ENCODE results near the gene TNIP2.
"Not testable (repeated sequence)": the region's sequence is repeated elsewhere in the genome, so short reads cannot be mapped to it uniquely, and the experiment has no call there.

TNIP2 gene

DNA sequence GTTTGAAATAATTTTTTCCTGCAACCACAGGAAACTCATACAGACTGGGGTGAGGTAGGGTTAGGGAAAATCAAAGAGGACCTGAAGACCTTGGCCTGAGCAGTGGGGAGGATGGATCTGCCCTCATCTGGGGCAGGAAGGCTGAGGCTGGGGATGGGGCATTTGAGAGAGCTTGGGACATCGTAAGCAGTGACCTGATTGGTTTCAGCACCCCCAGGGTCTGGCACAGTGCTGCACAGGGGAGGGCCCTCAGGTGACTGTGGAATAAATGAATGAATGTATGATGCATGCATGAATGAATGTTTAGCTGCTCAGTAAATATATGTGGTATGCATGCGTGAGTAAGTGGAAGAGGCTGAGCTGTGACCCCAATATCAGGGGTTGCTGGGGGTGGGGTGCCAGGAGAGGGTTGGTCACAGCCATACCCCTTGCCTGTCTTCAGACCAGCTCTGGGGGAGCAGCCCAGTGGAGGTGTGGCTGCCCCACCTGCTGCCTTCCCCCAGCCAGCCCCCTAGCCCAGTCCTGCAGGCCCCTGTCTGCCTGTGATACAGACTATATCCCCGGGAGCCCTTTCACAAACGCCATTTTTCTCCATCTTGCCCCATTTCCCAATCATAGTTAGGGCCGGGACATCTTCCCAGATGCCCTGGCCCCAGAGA is 11.0 kb upstream of the TNIP2 start:
- no peak for DNase-seq (ENCODE audit: low read depth)
- TF ChIP-seq, protein P1, sequence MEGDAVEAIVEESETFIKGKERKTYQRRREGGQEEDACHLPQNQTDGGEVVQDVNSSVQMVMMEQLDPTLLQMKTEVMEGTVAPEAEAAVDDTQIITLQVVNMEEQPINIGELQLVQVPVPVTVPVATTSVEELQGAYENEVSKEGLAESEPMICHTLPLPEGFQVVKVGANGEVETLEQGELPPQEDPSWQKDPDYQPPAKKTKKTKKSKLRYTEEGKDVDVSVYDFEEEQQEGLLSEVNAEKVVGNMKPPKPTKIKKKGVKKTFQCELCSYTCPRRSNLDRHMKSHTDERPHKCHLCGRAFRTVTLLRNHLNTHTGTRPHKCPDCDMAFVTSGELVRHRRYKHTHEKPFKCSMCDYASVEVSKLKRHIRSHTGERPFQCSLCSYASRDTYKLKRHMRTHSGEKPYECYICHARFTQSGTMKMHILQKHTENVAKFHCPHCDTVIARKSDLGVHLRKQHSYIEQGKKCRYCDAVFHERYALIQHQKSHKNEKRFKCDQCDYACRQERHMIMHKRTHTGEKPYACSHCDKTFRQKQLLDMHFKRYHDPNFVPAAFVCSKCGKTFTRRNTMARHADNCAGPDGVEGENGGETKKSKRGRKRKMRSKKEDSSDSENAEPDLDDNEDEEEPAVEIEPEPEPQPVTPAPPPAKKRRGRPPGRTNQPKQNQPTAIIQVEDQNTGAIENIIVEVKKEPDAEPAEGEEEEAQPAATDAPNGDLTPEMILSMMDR (IDR thresholded peaks at IDR 0.05; ENCODE audit: insufficient read depth, low read depth, low read length, missing control alignments) = no peak
- no peak overlapping the region for H3K4me3 ChIP-seq (ENCODE audit: low read length)

GRCh38 chr4:2765832-2766526 is 9.8 kb upstream of the TNIP2 start:
- DNase-seq (ENCODE audit: low read depth) = no peak
- TF ChIP-seq, protein P1 (IDR thresholded peaks at IDR 0.05; ENCODE audit: insufficient read depth, low read depth, low read length, missing control alignments) = no peak

DNA sequence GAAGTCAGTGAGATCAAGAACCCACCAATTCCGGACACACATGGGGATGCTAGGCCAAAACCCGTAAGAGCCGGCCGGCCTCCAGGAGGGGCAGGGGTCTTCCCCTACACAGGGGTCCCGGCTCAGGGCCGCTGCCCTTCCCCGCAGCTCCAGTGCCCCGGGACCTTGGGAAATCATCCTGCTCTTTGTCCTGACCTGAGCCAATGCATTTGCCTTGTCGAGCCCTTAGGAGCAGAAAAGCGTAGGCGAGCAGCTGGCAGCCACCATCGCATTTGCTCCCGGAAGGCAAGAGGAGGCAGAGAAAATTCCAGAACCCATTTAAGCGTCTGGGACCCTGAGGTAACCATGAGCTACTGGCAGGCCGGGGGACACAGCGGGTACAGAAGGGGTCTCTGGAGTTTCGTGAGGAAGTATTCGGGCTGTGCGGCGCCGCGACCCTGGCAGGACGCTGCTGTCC is 7.4 kb upstream of the TNIP2 start:
- H3K4me3 ChIP-seq (ENCODE audit: low read length) = peak overlapping the region; percentile 34
- TF ChIP-seq, protein P1 (IDR thresholded peaks at IDR 0.05; ENCODE audit: insufficient read depth, low read depth, low read length, missing control alignments) = no peak
- no peak for DNase-seq (ENCODE audit: low read depth)

More at GRCh38 chr4:2765832-2766526, 9.8 kb upstream of the TNIP2 start:
- no peak overlapping the region for H3K4me3 ChIP-seq (ENCODE audit: low read length)

- DNase-seq (ENCODE audit: low read depth); H3K4me3 ChIP-seq (ENCODE audit: low read length): not testable (repeated sequence)
Observed at GRCh38 chr4:2762486-2763370, 6.6 kb upstream of the TNIP2 start.

DNA sequence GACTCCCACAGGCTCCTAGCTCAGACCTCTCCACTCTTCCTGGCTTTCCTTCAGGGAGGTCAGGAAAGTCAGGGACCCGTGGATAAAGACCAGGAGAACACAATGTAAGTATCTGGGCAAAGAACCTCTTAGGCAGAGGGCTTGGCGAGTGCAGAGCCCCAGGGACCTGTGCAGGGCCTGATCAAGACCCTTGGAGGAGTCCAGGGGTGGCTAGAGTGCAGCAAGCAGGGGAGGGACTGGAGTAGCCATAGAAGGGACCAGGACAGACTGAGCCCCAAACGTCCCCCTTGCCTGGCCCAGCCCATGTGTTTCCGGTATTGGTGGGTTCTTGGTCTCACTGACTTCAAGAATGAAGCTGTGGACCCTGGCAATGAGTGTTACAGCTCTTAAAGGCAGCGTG is 5.9 kb upstream of the TNIP2 start:
- DNase-seq (ENCODE audit: low read depth) = no peak
- TF ChIP-seq, protein P1 (IDR thresholded peaks at IDR 0.05; ENCODE audit: insufficient read depth, low read depth, low read length, missing control alignments) = no peak
- H3K4me3 ChIP-seq (ENCODE audit: low read length) = no peak overlapping the region

DNA sequence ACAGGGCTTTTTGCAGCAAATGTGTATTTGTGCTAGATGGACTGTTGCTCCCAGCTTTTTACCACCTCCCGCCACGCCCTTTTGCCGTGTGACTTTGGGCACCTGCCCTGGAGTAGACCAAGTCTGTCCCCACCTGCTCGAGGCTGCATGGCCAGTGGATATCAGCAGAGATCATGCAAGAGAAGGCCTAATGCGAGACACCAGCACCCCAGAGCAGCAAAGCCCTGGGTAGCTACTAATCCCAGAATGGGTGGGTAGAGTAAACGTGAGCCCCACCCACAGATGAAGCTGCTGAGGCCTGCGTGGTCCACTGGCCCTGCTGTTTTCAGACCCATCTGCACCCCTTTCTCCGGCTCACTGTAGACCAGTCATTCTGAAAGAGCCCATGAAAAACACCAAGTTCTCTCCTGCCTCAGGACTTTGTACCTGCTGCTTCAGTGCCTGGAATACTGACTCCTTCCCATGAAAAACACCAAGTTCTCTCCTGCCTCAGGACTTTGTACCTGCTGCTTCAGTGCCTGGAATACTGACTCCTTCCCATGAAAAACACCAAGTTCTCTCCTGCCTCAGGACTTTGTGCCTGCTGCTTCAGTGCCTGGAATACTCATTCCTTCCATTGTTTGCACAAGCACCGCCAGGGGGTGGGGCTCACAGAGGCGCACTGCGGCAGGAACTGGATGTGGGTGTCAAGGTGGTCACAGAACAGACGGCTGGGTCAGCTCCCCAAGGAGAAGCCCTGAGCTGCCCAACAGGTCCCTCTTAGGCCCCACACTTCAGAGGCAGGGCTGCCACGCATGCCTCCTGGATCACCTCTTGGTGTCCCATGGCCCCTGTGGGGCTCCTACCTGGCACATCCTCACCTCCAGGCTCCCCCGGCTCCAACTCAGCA is 5.1 kb upstream of the TNIP2 start:
- DNase-seq (ENCODE audit: low read depth) = peak; percentile 61
- H3K4me3 ChIP-seq (ENCODE audit: low read length) = no peak overlapping the region
- TF ChIP-seq, protein P1 (IDR thresholded peaks at IDR 0.05; ENCODE audit: insufficient read depth, low read depth, low read length, missing control alignments) = peak; percentile 37

All from epithelial cell of esophagus (primary cell).